ENCODE measurements around the gene GGT5. TPM values are rescaled to one million over a fixed set of nuclear protein-coding genes. Genes with fewer than 3 reads are reported as not detected.
A peak's percentile ranks its signal among the peaks of the same experiment; 100 is the strongest.

GGT5 gene
- total and polyA plus RNA-seq, 2 of the 13 experiments (the other 11 are each of a cell fraction or from before 2014, with no cell fraction given): 0.69 to 3.1 TPM

GRCh38 chr22:24201681-24202614 is 42.9 kb downstream of the GGT5 start:
- CTCF ChIA-PET (ENCODE audit: low intra/inter-chr PET ratio, low total read pairs): no interaction called here
- Histone ChIP-seq H2AFZ (ENCODE audit: low read length) (no peak overlapping the region), H3K4me2 (ENCODE audit: low read depth, low read length) (no peak overlapping the region), H3K9me3 (ENCODE audit: low read length) (no peaks in the 10 kb centered on the region), H3K27me3 (ENCODE audit: control insufficient read depth in 1 of 2, insufficient read depth in 2 of 2, low read length in 2 of 2) (no peaks in the 10 kb centered on the region), H4K20me1 (ENCODE audit: insufficient read depth, low read length) (no peaks in the 10 kb centered on the region), H3K9ac (ENCODE audit: insufficient read depth, low read depth, low read length) (no peak overlapping the region), H3K4me1 (ENCODE audit: insufficient read depth, low read length) (peaks cover 68% of the 10 kb centered on the region), H3K79me2 (ENCODE audit: insufficient read depth, low read length) (no peaks in the 10 kb centered on the region), H3K36me3 (replicated peaks in 1 of 2; ENCODE audit: control insufficient read depth in 1 of 2, insufficient read depth in 2 of 2, low read length in 2 of 2) (no peaks in the 10 kb centered on the region), H3K4me3 (replicated peaks in 1 of 3; ENCODE audit: insufficient read depth in 1 of 3, low read depth in 2 of 3, low read length in 3 of 3) (no peak overlapping the region), H3K27ac (ENCODE audit: extremely low read length, insufficient read depth, low read length) (no peak overlapping the region)
- in situ Hi-C loops (cut with HindIII; ENCODE audit: extremely low pct_ligation_motif_present, low pct_unique_long_range_greater_than_20kb): no loop called here
- POLR2A ChIA-PET: no interaction called here
- ATAC-seq (no peak), FAIRE-seq (no peak), DNase-seq (ENCODE audit: low spot score) (peak; percentile 39)
- BruUV-seq (replicated peaks): no TSS peak
- 93% methylated on average over 26 of the region's 26 CpGs for WGBS (ENCODE audit: low lambda C conversion rate)
- intact Hi-C loops (cut with micrococcal nuclease; ENCODE audit: unreplicated experiment): no loop called here
- TF ChIP-seq RELA (CRISPR knock-in tag; IDR thresholded peaks at IDR 0.05) (no peak), ZNF232 (CRISPR knock-in tag; IDR thresholded peaks at IDR 0.05; ENCODE audit: borderline replicate concordance) (no peak), ZNF564 (CRISPR knock-in tag; IDR thresholded peaks at IDR 0.05) (no peak), ASH2L (IDR thresholded peaks at IDR 0.05; ENCODE audit: insufficient read length, low read depth, low read length) (no peak), ZNF850 (CRISPR knock-in tag; conservative IDR thresholded peaks at IDR 0.05) (no peak), ZNF446 (CRISPR knock-in tag; IDR thresholded peaks at IDR 0.05) (no peak), ZNF782 (CRISPR knock-in tag; IDR thresholded peaks at IDR 0.05; ENCODE audit: borderline replicate concordance) (no peak), HIVEP1 (CRISPR knock-in tag; IDR thresholded peaks at IDR 0.05) (no peak), ZSCAN30 (CRISPR knock-in tag; IDR thresholded peaks at IDR 0.05) (no peak), ZNF567 (CRISPR knock-in tag; IDR thresholded peaks at IDR 0.05; ENCODE audit: borderline replicate concordance) (no peak), NAIF1 (CRISPR knock-in tag; IDR thresholded peaks at IDR 0.05; ENCODE audit: borderline replicate concordance) (no peak), ZFP36L2 (CRISPR knock-in tag; IDR thresholded peaks at IDR 0.05) (no peak)

Data from HepG2 (cell line).